ENCODE results near the gene ARHGAP28. TPM values are rescaled to one million over a fixed set of nuclear protein-coding genes. Genes with fewer than 3 reads are reported as not detected.

ARHGAP28 gene
- total RNA-seq, 1 experiment from 2014 or later: 1.9 TPM

- H3K4me3 ChIP-seq: no peak overlapping the region
- no peaks in the 10 kb centered on the region for H3K36me3 ChIP-seq
- H3K27ac ChIP-seq: no peak overlapping the region
- DNase-seq (ENCODE audit: low read depth in 1 of 2, low spot score in 2 of 2): no peak
- no peaks in the 10 kb centered on the region for H3K27me3 ChIP-seq (replicated peaks)
- no peaks in the 10 kb centered on the region for H3K9me3 ChIP-seq (replicated peaks)
- H3K4me1 ChIP-seq (replicated peaks): no peaks in the 10 kb centered on the region
Measured at GRCh38 chr18:6951336-6952090, 222.0 kb downstream of the ARHGAP28 start.

- H3K4me1 ChIP-seq (replicated peaks): no peaks in the 10 kb centered on the region
- DNase-seq (ENCODE audit: low read depth in 1 of 2, low spot score in 2 of 2): no peak
- H3K27me3 ChIP-seq (replicated peaks): no peaks in the 10 kb centered on the region
Measured at GRCh38 chr18:6954501-6954900, 225.0 kb downstream of the ARHGAP28 start.

GRCh38 chr18:6955304-6955703, 225.8 kb downstream of the ARHGAP28 start:
- DNase-seq (ENCODE audit: low read depth in 1 of 2, low spot score in 2 of 2): no peak
- no peaks in the 10 kb centered on the region for H3K27me3 ChIP-seq (replicated peaks)
- no peaks in the 10 kb centered on the region for H3K9me3 ChIP-seq (replicated peaks)
- no peaks in the 10 kb centered on the region for H3K4me1 ChIP-seq (replicated peaks)
- no peaks in the 10 kb centered on the region for H3K36me3 ChIP-seq
- H3K4me3 ChIP-seq: no peak overlapping the region
- H3K27ac ChIP-seq: no peak overlapping the region

More at GRCh38 chr18:6954501-6954900, 225.0 kb downstream of the ARHGAP28 start:
- H3K36me3 ChIP-seq: no peaks in the 10 kb centered on the region
- H3K4me3 ChIP-seq: no peak overlapping the region
- H3K27ac ChIP-seq: no peak overlapping the region
- no peaks in the 10 kb centered on the region for H3K9me3 ChIP-seq (replicated peaks)

GRCh38 chr18:6956495-6956894, 227.0 kb downstream of the ARHGAP28 start:
- H3K4me1 ChIP-seq (replicated peaks): no peaks in the 10 kb centered on the region
- no peak for DNase-seq (ENCODE audit: low read depth in 1 of 2, low spot score in 2 of 2)
- H3K9me3 ChIP-seq (replicated peaks): no peaks in the 10 kb centered on the region
- H3K4me3 ChIP-seq: no peak overlapping the region
- H3K27me3 ChIP-seq (replicated peaks): no peaks in the 10 kb centered on the region
- H3K27ac ChIP-seq: no peak overlapping the region
- no peaks in the 10 kb centered on the region for H3K36me3 ChIP-seq

DNA sequence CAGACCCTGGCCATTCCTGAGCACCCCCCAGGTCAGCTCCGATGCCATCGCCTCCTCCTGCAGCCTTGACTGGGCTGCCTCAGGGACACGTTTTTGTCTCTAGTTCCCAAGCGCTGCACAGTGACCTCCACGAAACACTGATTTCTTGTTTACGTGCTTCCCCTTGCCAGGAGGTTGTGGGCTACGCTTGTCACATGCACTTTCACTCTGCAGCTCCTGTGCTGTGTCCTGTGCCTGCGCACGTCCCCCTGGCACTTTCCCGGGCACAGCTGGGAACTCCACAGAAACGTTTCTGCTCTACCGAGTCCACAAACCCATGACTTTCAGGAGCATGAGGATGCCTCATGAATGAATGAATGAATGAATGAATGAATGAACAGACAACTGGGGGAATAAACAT, 227.5 kb downstream of the ARHGAP28 start:
- Histone ChIP-seq H3K9me3 (replicated peaks) (no peaks in the 10 kb centered on the region), H3K4me3 (no peak overlapping the region), H3K27me3 (replicated peaks) (no peaks in the 10 kb centered on the region), H3K36me3 (no peaks in the 10 kb centered on the region), H3K27ac (no peak overlapping the region), H3K4me1 (replicated peaks) (no peaks in the 10 kb centered on the region)
- DNase-seq (ENCODE audit: low read depth in 1 of 2, low spot score in 2 of 2): no peak

- H3K36me3 ChIP-seq: no peaks in the 10 kb centered on the region
- H3K9me3 ChIP-seq (replicated peaks): no peaks in the 10 kb centered on the region
- H3K27ac ChIP-seq: no peak overlapping the region
- DNase-seq (ENCODE audit: low read depth in 1 of 2, low spot score in 2 of 2): no peak
- no peaks in the 10 kb centered on the region for H3K4me1 ChIP-seq (replicated peaks)
- H3K4me3 ChIP-seq: no peak overlapping the region
- no peaks in the 10 kb centered on the region for H3K27me3 ChIP-seq (replicated peaks)
Measured at GRCh38 chr18:6959110-6959509, 229.6 kb downstream of the ARHGAP28 start.

- no peaks in the 10 kb centered on the region for H3K4me1 ChIP-seq (replicated peaks)
- no peaks in the 10 kb centered on the region for H3K9me3 ChIP-seq (replicated peaks)
- DNase-seq (ENCODE audit: low read depth in 1 of 2, low spot score in 2 of 2): no peak
- no peak overlapping the region for H3K4me3 ChIP-seq
- H3K27me3 ChIP-seq (replicated peaks): no peaks in the 10 kb centered on the region
- no peaks in the 10 kb centered on the region for H3K36me3 ChIP-seq
- no peak overlapping the region for H3K27ac ChIP-seq
Measured at GRCh38 chr18:6960124-6960523, 230.6 kb downstream of the ARHGAP28 start.

GRCh38 chr18:6960656-6961055, 231.1 kb downstream of the ARHGAP28 start:
- no peaks in the 10 kb centered on the region for H3K4me1 ChIP-seq (replicated peaks)
- no peaks in the 10 kb centered on the region for H3K27me3 ChIP-seq (replicated peaks)
- H3K36me3 ChIP-seq: no peaks in the 10 kb centered on the region
- no peak for DNase-seq (ENCODE audit: low read depth in 1 of 2, low spot score in 2 of 2)
- no peaks in the 10 kb centered on the region for H3K9me3 ChIP-seq (replicated peaks)
- H3K27ac ChIP-seq: no peak overlapping the region
- no peak overlapping the region for H3K4me3 ChIP-seq

GRCh38 chr18:6961331-6961730, 231.8 kb downstream of the ARHGAP28 start:
- H3K36me3 ChIP-seq: no peaks in the 10 kb centered on the region
- H3K27me3 ChIP-seq (replicated peaks): no peaks in the 10 kb centered on the region
- no peaks in the 10 kb centered on the region for H3K9me3 ChIP-seq (replicated peaks)
- no peak overlapping the region for H3K4me3 ChIP-seq
- DNase-seq (ENCODE audit: low read depth in 1 of 2, low spot score in 2 of 2): no peak
- no peak overlapping the region for H3K27ac ChIP-seq
- H3K4me1 ChIP-seq (replicated peaks): no peaks in the 10 kb centered on the region

GRCh38 chr18:6962571-6963451, 233.3 kb downstream of the ARHGAP28 start:
- H3K36me3 ChIP-seq: no peaks in the 10 kb centered on the region
- no peaks in the 10 kb centered on the region for H3K27me3 ChIP-seq (replicated peaks)
- no peaks in the 10 kb centered on the region for H3K9me3 ChIP-seq (replicated peaks)
- H3K4me3 ChIP-seq: no peak overlapping the region
- no peaks in the 10 kb centered on the region for H3K4me1 ChIP-seq (replicated peaks)
- no peak overlapping the region for H3K27ac ChIP-seq
- no peak for DNase-seq (ENCODE audit: low read depth in 1 of 2, low spot score in 2 of 2)

- no peaks in the 10 kb centered on the region for H3K9me3 ChIP-seq (replicated peaks)
- no peaks in the 10 kb centered on the region for H3K36me3 ChIP-seq
- no peak overlapping the region for H3K27ac ChIP-seq
- H3K4me1 ChIP-seq (replicated peaks): no peaks in the 10 kb centered on the region
- DNase-seq (ENCODE audit: low read depth in 1 of 2, low spot score in 2 of 2): no peak
- H3K27me3 ChIP-seq (replicated peaks): no peaks in the 10 kb centered on the region
- H3K4me3 ChIP-seq: no peak overlapping the region
Measured at GRCh38 chr18:6963452-6964097, 234.1 kb downstream of the ARHGAP28 start.
